ENCODE data around the gene FERD3L. TPM values are rescaled to one million over a fixed set of nuclear protein-coding genes. Genes with fewer than 3 reads are reported as not detected.

Gene FERD3L
- total and polyA plus RNA-seq, 2 donors (not counting 3 experiments of a cell fraction or from before 2014, with no cell fraction given) = not detected

GRCh38 chr7:19111474-19112273 is 33.5 kb downstream of the FERD3L start:
- intact Hi-C loops (cut with micrococcal nuclease) (no loop called here), dilution Hi-C loops (cut with MboI; ENCODE audit: extremely low pct_ligation_motif_present, low sequenced_read_pairs) (no loop called here)
- Histone ChIP-seq H3K9ac (replicated peaks; ENCODE audit: extremely low read depth, insufficient read depth, low read length) (no peak overlapping the region), H3K4me1 (ENCODE audit: control insufficient read depth, extremely low read depth, insufficient read depth, low read length) (peaks cover 18% of the 10 kb centered on the region), H3K9me3 (replicated peaks; ENCODE audit: control insufficient read depth, insufficient read depth, low read length) (no peaks in the 10 kb centered on the region), H3K27me3 (ENCODE audit: control insufficient read depth in 2 of 2, insufficient read depth in 2 of 2, low read length in 2 of 2) (peaks cover 87 to 100% of the 10 kb centered on the region in 2 experiments), H3K36me3 (ENCODE audit: control insufficient read depth in 2 of 2, extremely low read depth in 1 of 2, insufficient read depth in 2 of 2, low read length in 2 of 2) (no peaks in the 10 kb centered on the region), H3K4me3 (replicated peaks in 1 of 3; ENCODE audit: insufficient read depth in 1 of 3, low read depth in 1 of 3, low read length in 3 of 3) (no peak overlapping the region), H4K20me1 (replicated peaks; ENCODE audit: control insufficient read depth, extremely low read depth, insufficient read depth, low read length) (no peaks in the 10 kb centered on the region), H2AFZ (ENCODE audit: low read depth, low read length) (no peak overlapping the region), H3K4me2 (ENCODE audit: insufficient read depth, low read length) (no peak overlapping the region), H3K27ac (ENCODE audit: insufficient read depth, low read depth, low read length) (no peak overlapping the region), H3K79me2 (ENCODE audit: control insufficient read depth, insufficient read depth, low read length) (no peaks in the 10 kb centered on the region), H3K9me1 (replicated peaks; ENCODE audit: control insufficient read depth, extremely low read depth, insufficient read depth, low read length) (no peaks in the 10 kb centered on the region)
- no peak for FAIRE-seq
- ChIA-PET POLR2A (no interaction called here), CTCF (no interaction called here)
- DNase-seq (ENCODE audit: low read depth, low spot score) = no peak
- no TSS peak for BruUV-seq (replicated peaks)
- TF ChIP-seq POLR2A (IDR thresholded peaks at IDR 0.05; ENCODE audit: low read depth, low read length) = no peak
- TF ChIP-seq JUN (IDR thresholded peaks at IDR 0.05; ENCODE audit: borderline replicate concordance, insufficient read depth, insufficient read length, low read depth) = no peak
- TF ChIP-seq GATA2 (IDR thresholded peaks at IDR 0.05; ENCODE audit: insufficient read depth, insufficient read length, low read depth, low read length) = no peak
- TF ChIP-seq, protein P1, sequence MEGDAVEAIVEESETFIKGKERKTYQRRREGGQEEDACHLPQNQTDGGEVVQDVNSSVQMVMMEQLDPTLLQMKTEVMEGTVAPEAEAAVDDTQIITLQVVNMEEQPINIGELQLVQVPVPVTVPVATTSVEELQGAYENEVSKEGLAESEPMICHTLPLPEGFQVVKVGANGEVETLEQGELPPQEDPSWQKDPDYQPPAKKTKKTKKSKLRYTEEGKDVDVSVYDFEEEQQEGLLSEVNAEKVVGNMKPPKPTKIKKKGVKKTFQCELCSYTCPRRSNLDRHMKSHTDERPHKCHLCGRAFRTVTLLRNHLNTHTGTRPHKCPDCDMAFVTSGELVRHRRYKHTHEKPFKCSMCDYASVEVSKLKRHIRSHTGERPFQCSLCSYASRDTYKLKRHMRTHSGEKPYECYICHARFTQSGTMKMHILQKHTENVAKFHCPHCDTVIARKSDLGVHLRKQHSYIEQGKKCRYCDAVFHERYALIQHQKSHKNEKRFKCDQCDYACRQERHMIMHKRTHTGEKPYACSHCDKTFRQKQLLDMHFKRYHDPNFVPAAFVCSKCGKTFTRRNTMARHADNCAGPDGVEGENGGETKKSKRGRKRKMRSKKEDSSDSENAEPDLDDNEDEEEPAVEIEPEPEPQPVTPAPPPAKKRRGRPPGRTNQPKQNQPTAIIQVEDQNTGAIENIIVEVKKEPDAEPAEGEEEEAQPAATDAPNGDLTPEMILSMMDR (IDR thresholded peaks at IDR 0.05; ENCODE audit: extremely low read depth in 1 of 2, insufficient read depth in 1 of 2, low read depth in 1 of 2, low read length in 2 of 2) = no peak
- no peak for TF ChIP-seq POLR2AphosphoS5 (IDR thresholded peaks at IDR 0.05; ENCODE audit: insufficient read depth, low read depth, low read length)
- TF ChIP-seq EZH2 (IDR thresholded peaks at IDR 0.05; ENCODE audit: borderline replicate concordance, low read depth, low read length, severe bottlenecking) = no peak
- TF ChIP-seq MAX (IDR thresholded peaks at IDR 0.05; ENCODE audit: insufficient read depth, insufficient read length) = no peak
- no peak for TF ChIP-seq MYC (IDR thresholded peaks at IDR 0.05; ENCODE audit: low read depth, low read length)
- TF ChIP-seq FOS (IDR thresholded peaks at IDR 0.05; ENCODE audit: borderline replicate concordance, insufficient read depth, low read length) = no peak

All from endothelial cell of umbilical vein (primary cell).